K562 (cell line): ENCODE data around the gene TBXAS1. TPM values are rescaled to one million over a fixed set of nuclear protein-coding genes. Genes with fewer than 3 reads are reported as not detected.
A peak's percentile ranks its signal among the peaks of the same experiment; 100 is the strongest.

ENCODE experiments used
- DDX20 ChIP-seq: fragments of 450-650 bp; IDR thresholded peaks from 2 replicates; pipeline ENCODE4 v1.6.1; 2016; ENCODE audit warnings: missing genetic modification characterization, low read depth, mild to moderate bottlenecking, missing compliant biosample characterization, moderate library complexity
- KAT2B ChIP-seq: IDR thresholded peaks from one replicate; pipeline ENCODE4 v1.6.1; 2012; ENCODE audit warnings: low read depth, mild to moderate bottlenecking, control low read depth, inconsistent platforms, low read length, moderate library complexity
- LEF1 ChIP-seq: fragments of 450-650 bp; IDR thresholded peaks from 2 replicates; pipeline ENCODE4 v1.6.1; 2016; ENCODE audit warnings: mild to moderate bottlenecking
- MAZ ChIP-seq, 2 experiments: fragments of 450-650 bp in 1 of 2; sonication (generic) in 1 of 2; formaldehyde crosslinking; IDR thresholded peaks in 1 of 2; conservative IDR thresholded peaks in 1 of 2; 2 replicates each; pipeline versions ENCODE4 v1.4.0 to v1.5.0; 2020; ENCODE audit warnings: mild to moderate bottlenecking in 1 of 2, missing genetic modification reagents in 1 of 2
- POLR2B ChIP-seq: fragments of 450-650 bp; IDR thresholded peaks from 2 replicates; pipeline ENCODE4 v1.6.1; 2018; ENCODE audit warnings: low read depth; ENCODE audit not compliant: partially characterized antibody
- RAD21 ChIP-seq, 2 experiments: fragments of 250-450 bp in 1 of 2; fragments of 450-650 bp in 1 of 2; sonication (Bioruptor Pico) in 1 of 2; formaldehyde crosslinking in 1 of 2; IDR thresholded peaks in 1 of 2; conservative IDR thresholded peaks in 1 of 2; 2 replicates each; pipeline versions ENCODE4 v1.4.0 to v1.8.0; 2020 to 2022; ENCODE audit warnings: mild to moderate bottlenecking in 2 of 2, moderate library complexity in 1 of 2
- RREB1 ChIP-seq: fragments of 250-450 bp; sonication (Bioruptor Pico); IDR thresholded peaks from 2 replicates; pipeline ENCODE4 v1.4.0; 2020
- RUNX1 ChIP-seq: sonication (generic); IDR thresholded peaks from 2 replicates; pipeline ENCODE4 v1.6.1; 2016; ENCODE audit warnings: antibody characterized with exemption, low read depth
- SNAPC5 ChIP-seq: fragments of 250-450 bp; sonication (Bioruptor Pico); IDR thresholded peaks from 2 replicates; pipeline ENCODE4 v1.8.0; 2021; ENCODE audit warnings: moderate library complexity, mild to moderate bottlenecking, inconsistent platforms
- TEAD2 ChIP-seq: fragments of 450-650 bp; IDR thresholded peaks from 2 replicates; pipeline ENCODE4 v1.6.1; 2016; ENCODE audit warnings: missing genetic modification characterization, control low read depth, missing compliant biosample characterization
- TSHZ1 ChIP-seq: fragments of 250-450 bp; sonication (Bioruptor Pico); IDR thresholded peaks from 2 replicates; pipeline ENCODE4 v1.4.0; 2020; ENCODE audit warnings: mild to moderate bottlenecking, moderate library complexity
- ZBTB49 ChIP-seq: sonication (generic); formaldehyde crosslinking; IDR thresholded peaks from 2 replicates; pipeline ENCODE4 v1.8.0; 2022; ENCODE audit warnings: missing genetic modification reagents, mild to moderate bottlenecking, borderline replicate concordance
- ZBTB7A ChIP-seq: IDR thresholded peaks from 2 replicates; pipeline ENCODE4 v1.6.1; 2011; ENCODE audit warnings: low read depth, mild to moderate bottlenecking, low read length, moderate library complexity, borderline replicate concordance; ENCODE audit not compliant: control insufficient read depth
- ZC3H8 ChIP-seq: fragments of 450-650 bp; IDR thresholded peaks from 2 replicates; pipeline ENCODE4 v1.6.1; 2017
- ZNF146 ChIP-seq: IDR thresholded peaks from one replicate; pipeline ENCODE4 v1.6.1; 2018; ENCODE audit warnings: missing compliant biosample characterization; ENCODE audit not compliant: unreplicated experiment
- ZNF354B ChIP-seq: fragments of 250-450 bp; sonication (Bioruptor Pico); IDR thresholded peaks from 2 replicates; pipeline ENCODE4 v1.4.0; 2020
- polyA plus RNA-seq, 8 experiments: library from polyadenylated mRNA; depleted of rRNA in 4 of 8; stranded (reverse) in 5 of 8; unstranded in 3 of 8; fragments of >200 nt; fragmentation: Nextera tagmentation in 2 of 8; fragmentation: Illumina TruSeq in 1 of 8; extraction: Ambion mirVana in 2 of 8; extraction: Trizol in 1 of 8; gene quantifications; 2 replicates each; pipeline versions ENCODE4 v1.2.1 to v1.2.3, GENCODE V29; 2011 to 2014; ENCODE audit warnings: inconsistent platforms in 1 of 8, missing spikeins in 1 of 8
- total RNA-seq, 7 experiments: library from RNA; depleted of rRNA in 6 of 7; stranded (reverse); fragments of >200 nt in 6 of 7; fragmentation: Illumina TruSeq in 2 of 7; extraction: Trizol in 2 of 7; gene quantifications; 2 replicates each; pipeline versions ENCODE4 v1.2.1 to v1.2.3, GENCODE V29; 2011 to 2021; ENCODE audit warnings: low replicate concordance in 1 of 7

TBXAS1 gene
- total and polyA plus RNA-seq, 9 of the 15 experiments (the other 6 are each of a cell fraction or from before 2014, with no cell fraction given), result 1.1 to 8.3 (median 1.9) TPM

DNA sequence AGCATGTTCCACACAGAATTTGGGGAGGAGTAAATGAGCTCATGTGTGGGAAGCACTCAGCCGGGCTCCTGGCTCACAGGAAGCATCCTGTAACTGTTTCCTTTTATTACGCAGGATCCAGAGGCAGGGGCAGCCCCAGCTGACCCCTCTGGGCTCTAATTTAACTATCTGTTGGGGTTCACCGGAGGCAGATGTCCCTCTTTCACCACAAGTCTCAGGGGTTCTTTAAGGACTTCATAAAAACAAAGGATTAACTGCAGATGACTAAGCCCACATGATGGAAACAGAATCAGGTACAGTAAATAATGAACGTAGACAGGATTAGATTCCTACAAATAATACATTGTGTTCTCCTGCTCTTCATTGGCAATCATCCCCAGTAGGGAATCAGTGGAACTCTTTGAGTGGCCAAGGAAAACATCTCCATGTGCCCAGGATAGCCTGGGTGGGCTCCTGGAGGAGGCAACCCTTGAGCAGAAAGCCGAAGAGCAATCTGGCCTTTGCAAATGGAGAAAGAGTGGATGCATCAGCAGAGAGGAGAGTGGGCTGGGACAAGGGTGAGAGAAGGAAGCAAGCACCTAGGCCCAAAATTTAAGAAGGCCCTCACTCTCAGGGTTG, 24.6 kb downstream of the TBXAS1 start (continued):
- TF ChIP-seq SNAPC5 (CRISPR knock-in tag) (no peak), ZBTB7A (no peak), TEAD2 (tag) (peak; percentile 58; the same call in 1 of the 2 replicates), ZNF146 (CRISPR knock-in tag) (no peak), MAZ (CRISPR knock-in tag; conservative IDR thresholded peaks at IDR 0.05 in 1 of 2, IDR thresholded peaks at IDR 0.05 in 1 of 2) (peak in 1 of 2 experiments; percentile 40; a peak in 1 of 4 replicates), ZBTB49 (CRISPR knock-in tag) (no peak), POLR2B (no peak), RUNX1 (no peak), DDX20 (tag) (peak; percentile 81; the same call in 1 of the 2 replicates), ZC3H8 (no peak), LEF1 (no peak), RAD21 (CRISPR knock-in tag; conservative IDR thresholded peaks at IDR 0.05 in 1 of 2, IDR thresholded peaks at IDR 0.05 in 1 of 2) (no peak), KAT2B (no peak), RREB1 (CRISPR knock-in tag) (0 out of 2 replicates have a peak, but pooled peaks have one; percentile 36), ZNF354B (CRISPR knock-in tag) (no peak), TSHZ1 (CRISPR knock-in tag) (no peak)
